K562 (cell line): Measurements from ENCODE around the gene ABI3BP. TPM values are rescaled to one million over a fixed set of nuclear protein-coding genes. Genes with fewer than 3 reads are reported as not detected.

Source experiments
- ATAC-seq: fragments of 200-7000 bp; cut with Tn5 transposase; 3 replicates; pipeline ENCODE4 v1.9.1; 2020; ENCODE audit warnings: moderate library complexity
- BruUV-seq: library from RNA; stranded (reverse); fragments of 400-500 nt; replicated peaks from 2 replicates; lab custom pipeline; 2021; lab: Mats Ljungman, UMichigan
- CTCF ChIA-PET: fragments of 300-600 bp; formaldehyde crosslinking; extraction: SDS; loops from one replicate; lab custom pipeline; 2021; ENCODE audit warnings: low intra/inter-chr PET ratio; lab: Yijun Ruan, JAX
- POLR2A ChIA-PET: fragments of 300-600, 350-650 bp; sonication (Branson Sonifier 250); formaldehyde crosslinking; extraction: SDS; loops from one replicate; lab custom pipeline; 2021; ENCODE audit warnings: antibody characterized with exemption, inconsistent platforms; lab: Yijun Ruan, JAX
- DNase-seq, 4 experiments: peaks; one replicate each; pipeline versions ENCODE4 v3.0.0 to v3.0.0-alpha.2; 2011 to 2018; ENCODE audit warnings: low spot score in 3 of 4, mixed read lengths in 3 of 4; ENCODE audit errors: extremely low read depth in 1 of 4
- FAIRE-seq: peaks from 2 replicates; lab custom pipeline; 2011; peaks lifted over from hg19 to GRCh38; lab: Jason Lieb, UNC
- H2AFZ ChIP-seq: 2 replicates; pipeline ENCODE4 v1.6.0; 2011; ENCODE audit warnings: low read depth, low read length, control low read depth, inconsistent platforms
- H3K27ac ChIP-seq: fragments of 200-600 bp; 3 replicates; pipeline ENCODE4 v1.8.0; 2011; ENCODE audit warnings: low read depth, mild to moderate bottlenecking, control low read depth, inconsistent platforms, low read length, moderate library complexity, mixed read lengths; ENCODE audit errors: extremely low read depth
- H3K27me3 ChIP-seq, 2 experiments: fragments of 300-600 bp in 1 of 2; 2 replicates in 1 of 2; 3 replicates in 1 of 2; pipeline versions ENCODE4 v1.6.0 to v1.8.0; 2011; ENCODE audit warnings: inconsistent platforms in 2 of 2, low read length in 2 of 2, mild to moderate bottlenecking in 1 of 2, mixed read lengths in 1 of 2, moderate library complexity in 1 of 2; ENCODE audit not compliant: control insufficient read depth in 2 of 2, insufficient read depth in 2 of 2
- H3K36me3 ChIP-seq: fragments of 300-600 bp; 3 replicates; pipeline ENCODE4 v1.8.0; 2011; ENCODE audit warnings: mild to moderate bottlenecking, low read length, inconsistent platforms; ENCODE audit not compliant: control insufficient read depth, insufficient read depth
- H3K4me1 ChIP-seq, 2 experiments: fragments of 200-600 bp in 1 of 2; replicated peaks in 1 of 2; 2 replicates in 1 of 2; 3 replicates in 1 of 2; pipeline versions ENCODE4 v1.5.1 to v1.8.0; 2011; ENCODE audit warnings: inconsistent platforms in 2 of 2, low read length in 2 of 2, mild to moderate bottlenecking in 1 of 2, mixed read lengths in 1 of 2, moderate library complexity in 1 of 2; ENCODE audit not compliant: control insufficient read depth in 2 of 2, insufficient read depth in 2 of 2
- H3K4me2 ChIP-seq: 2 replicates; pipeline ENCODE4 v1.6.1; 2011; ENCODE audit warnings: low read length, control low read depth, inconsistent platforms, mixed read lengths; ENCODE audit not compliant: insufficient read depth
- H3K4me3 ChIP-seq: fragments of 200-600 bp; sonication (generic), shearing (Covaris generic); 2 replicates; pipeline ENCODE4 v1.5.1; 2016; ENCODE audit warnings: control low read depth, inconsistent platforms
- H3K79me2 ChIP-seq: fragments of 200-600 bp; 3 replicates; pipeline ENCODE4 v1.8.0; 2011; ENCODE audit warnings: low read length, inconsistent platforms; ENCODE audit not compliant: control insufficient read depth, insufficient read depth
- H3K9ac ChIP-seq, 2 experiments: 2 replicates each; pipeline versions ENCODE4 v1.6.0 to v1.6.1; 2011; ENCODE audit warnings: low read depth in 2 of 2, low read length in 2 of 2, control low read depth in 1 of 2, inconsistent platforms in 1 of 2, mild to moderate bottlenecking in 1 of 2, mixed read lengths in 1 of 2; ENCODE audit not compliant: insufficient read depth in 1 of 2
- H3K9me1 ChIP-seq: one replicate; pipeline ENCODE4 v1.6.0; 2011; ENCODE audit warnings: inconsistent platforms, mild to moderate bottlenecking, low read length, moderate library complexity; ENCODE audit not compliant: control insufficient read depth, insufficient read depth
- H3K9me3 ChIP-seq: replicated peaks from 2 replicates; pipeline ENCODE4 v1.5.1; 2011; ENCODE audit warnings: low read depth, low read length, inconsistent platforms; ENCODE audit not compliant: control insufficient read depth, insufficient read depth
- H4K20me1 ChIP-seq: replicated peaks from 2 replicates; pipeline ENCODE4 v1.6.1; 2011; ENCODE audit warnings: low read length, inconsistent platforms, mixed read lengths; ENCODE audit not compliant: control insufficient read depth, insufficient read depth
- ARNT ChIP-seq, 2 experiments: fragments of 450-650 bp; IDR thresholded peaks; 2 replicates each; pipeline ENCODE4 v1.6.1; 2016; ENCODE audit warnings: mild to moderate bottlenecking in 1 of 2
- CCNT2 ChIP-seq: IDR thresholded peaks from 2 replicates; pipeline ENCODE4 v1.6.1; 2011; ENCODE audit warnings: borderline replicate concordance, low read depth, mild to moderate bottlenecking, moderate library complexity, mixed read lengths, low read length; ENCODE audit not compliant: insufficient read length; ENCODE audit errors: extremely low read depth
- CREB1 ChIP-seq, 2 experiments: sonication (generic) in 1 of 2; formaldehyde crosslinking in 1 of 2; IDR thresholded peaks; 2 replicates each; pipeline versions ENCODE4 v1.6.1 to v1.8.0; 2012 to 2022; ENCODE audit warnings: inconsistent platforms in 1 of 2, mild to moderate bottlenecking in 1 of 2, missing genetic modification reagents in 1 of 2, moderate library complexity in 1 of 2
- E2F3 ChIP-seq: fragments of 250-450 bp; sonication (Bioruptor Pico); IDR thresholded peaks from 2 replicates; pipeline ENCODE4 v1.4.0; 2020; ENCODE audit warnings: mild to moderate bottlenecking
- FOS ChIP-seq: IDR thresholded peaks from 3 replicates; pipeline ENCODE4 v1.6.1; 2011; ENCODE audit not compliant: insufficient read length; ENCODE audit errors: extremely low read depth
- HLTF ChIP-seq: fragments of 450-650 bp; IDR thresholded peaks from 2 replicates; pipeline ENCODE4 v1.6.1; 2016
- HSF4 ChIP-seq: fragments of 250-450 bp; sonication (Bioruptor Pico); IDR thresholded peaks from 2 replicates; pipeline ENCODE4 v2.1.2; 2022; ENCODE audit warnings: mild to moderate bottlenecking, moderate library complexity, borderline replicate concordance
- MAFF ChIP-seq: IDR thresholded peaks from 2 replicates; pipeline ENCODE4 v1.6.1; 2012; ENCODE audit warnings: low read length, improper control_type of control experiment
- MAFK ChIP-seq: IDR thresholded peaks from 2 replicates; pipeline ENCODE4 v1.6.1; 2011; ENCODE audit warnings: low read length, improper control_type of control experiment
- PCBP1 ChIP-seq: fragments of 200-400 bp; formaldehyde crosslinking; IDR thresholded peaks from 2 replicates; pipeline ENCODE4 v1.6.1; 2018; ENCODE audit warnings: mild to moderate bottlenecking, low read depth, low read length; ENCODE audit not compliant: poor library complexity, severe bottlenecking
- SMAD3 ChIP-seq: fragments of 450-650 bp; formaldehyde crosslinking; conservative IDR thresholded peaks from 2 replicates; pipeline ENCODE4 v1.4.0; 2020; ENCODE audit warnings: mild to moderate bottlenecking
- YBX1 ChIP-seq: fragments of 450-650 bp; IDR thresholded peaks from 2 replicates; pipeline ENCODE4 v1.7.1; 2016; ENCODE audit warnings: mild to moderate bottlenecking
- ZBTB2 ChIP-seq: fragments of 450-650 bp; IDR thresholded peaks from 2 replicates; pipeline ENCODE4 v1.6.1; 2016; ENCODE audit warnings: antibody characterized with exemption
- ZEB2 ChIP-seq: fragments of 450-650 bp; IDR thresholded peaks from 2 replicates; pipeline ENCODE4 v1.6.1; 2016
- ZNF174 ChIP-seq: fragments of 250-450 bp; sonication (Bioruptor Pico); IDR thresholded peaks from 2 replicates; pipeline ENCODE4 v1.4.0; 2020; ENCODE audit warnings: mild to moderate bottlenecking
- WGBS: fragments of 100-300 bp; shearing (Covaris generic); methylation state at CpG from one replicate; pipeline ENCODE4 v1.1.6; 2016; ENCODE audit warnings: low coverage, mixed read lengths; ENCODE audit not compliant: insufficient coverage; ENCODE audit errors: missing lambda C conversion rate; 5-methylcytosine and 5-hydroxymethylcytosine counted together
- in situ Hi-C: fragments of 300-500 bp; cut with MboI; formaldehyde crosslinking; loops from 4 replicates; pipeline ENCODE4 v1.15.0; 2018; ENCODE audit warnings: inconsistent platforms, mixed read lengths
- intact Hi-C: fragments of 100-400 bp; cut with micrococcal nuclease; formaldehyde crosslinking; loops from 2 replicates; pipeline ENCODE4 v1.14.2; 2022
- polyA plus RNA-seq, 8 experiments: library from polyadenylated mRNA; depleted of rRNA in 4 of 8; stranded (reverse) in 5 of 8; unstranded in 3 of 8; fragments of >200 nt; fragmentation: Nextera tagmentation in 2 of 8; fragmentation: Illumina TruSeq in 1 of 8; extraction: Ambion mirVana in 2 of 8; extraction: Trizol in 1 of 8; gene quantifications; 2 replicates each; pipeline versions ENCODE4 v1.2.1 to v1.2.3, GENCODE V29; 2011 to 2014; ENCODE audit warnings: inconsistent platforms in 1 of 8, missing spikeins in 1 of 8
- total RNA-seq, 7 experiments: library from RNA; depleted of rRNA in 6 of 7; stranded (reverse); fragments of >200 nt in 6 of 7; fragmentation: Illumina TruSeq in 2 of 7; extraction: Trizol in 2 of 7; gene quantifications; 2 replicates each; pipeline versions ENCODE4 v1.2.1 to v1.2.3, GENCODE V29; 2011 to 2021; ENCODE audit warnings: low replicate concordance in 1 of 7
- TF ChIP-seq, protein P1 (sequence below): fragments of 450-650 bp; IDR thresholded peaks from one replicate; pipeline ENCODE4 v1.6.1; 2018; ENCODE audit warnings: mild to moderate bottlenecking, moderate library complexity; ENCODE audit not compliant: partially characterized antibody
- TF ChIP-seq, protein P2 (sequence below): fragments of 250-450 bp; sonication (Bioruptor Pico); IDR thresholded peaks from 2 replicates; pipeline ENCODE4 v1.9.0; 2021; ENCODE audit warnings: mild to moderate bottlenecking
- TF ChIP-seq, protein P3 (sequence below): IDR thresholded peaks from 2 replicates; pipeline ENCODE4 v1.6.1; 2014; ENCODE audit warnings: antibody characterized with exemption

Gene ABI3BP
- total and polyA plus RNA-seq, 9 of the 15 experiments (the other 6 are each of a cell fraction or from before 2014, with no cell fraction given): 0.01 to 0.24 (median 0.06) TPM; not detected in 5

DNA sequence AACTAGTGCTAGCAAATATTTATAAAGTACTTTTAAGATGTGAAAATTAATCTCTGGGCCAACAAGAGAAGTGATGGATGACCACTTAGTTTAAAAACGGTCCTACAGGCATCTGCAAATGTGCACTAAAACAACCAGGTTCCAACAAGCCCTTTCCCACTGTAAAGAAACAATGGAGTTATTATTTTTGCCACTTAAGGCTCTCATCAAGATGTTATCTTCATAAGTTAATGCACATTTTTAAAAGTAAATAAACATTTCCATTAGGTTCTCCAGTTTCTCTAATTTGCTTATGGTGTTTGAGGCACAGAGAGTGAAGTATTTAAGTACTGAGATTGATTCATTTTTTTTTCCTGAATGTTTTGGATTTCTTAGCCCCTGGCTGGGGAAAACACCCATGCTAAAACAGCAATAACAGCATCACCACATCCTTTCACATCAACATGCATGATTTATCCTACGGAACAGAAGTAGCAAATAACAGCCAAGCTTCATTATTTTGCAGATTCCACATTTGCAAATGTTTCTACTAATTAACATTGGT is 20.8 kb downstream of the ABI3BP start (continued):
- TF ChIP-seq, protein P1, sequence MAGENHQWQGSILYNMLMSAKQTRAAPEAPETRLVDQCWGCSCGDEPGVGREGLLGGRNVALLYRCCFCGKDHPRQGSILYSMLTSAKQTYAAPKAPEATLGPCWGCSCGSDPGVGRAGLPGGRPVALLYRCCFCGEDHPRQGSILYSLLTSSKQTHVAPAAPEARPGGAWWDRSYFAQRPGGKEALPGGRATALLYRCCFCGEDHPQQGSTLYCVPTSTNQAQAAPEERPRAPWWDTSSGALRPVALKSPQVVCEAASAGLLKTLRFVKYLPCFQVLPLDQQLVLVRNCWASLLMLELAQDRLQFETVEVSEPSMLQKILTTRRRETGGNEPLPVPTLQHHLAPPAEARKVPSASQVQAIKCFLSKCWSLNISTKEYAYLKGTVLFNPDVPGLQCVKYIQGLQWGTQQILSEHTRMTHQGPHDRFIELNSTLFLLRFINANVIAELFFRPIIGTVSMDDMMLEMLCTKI: no peak
- TF ChIP-seq CCNT2: no peak
- no peak for TF ChIP-seq ZNF174 (CRISPR knock-in tag)
- no peak for TF ChIP-seq MAFF
- TF ChIP-seq, protein P2, sequence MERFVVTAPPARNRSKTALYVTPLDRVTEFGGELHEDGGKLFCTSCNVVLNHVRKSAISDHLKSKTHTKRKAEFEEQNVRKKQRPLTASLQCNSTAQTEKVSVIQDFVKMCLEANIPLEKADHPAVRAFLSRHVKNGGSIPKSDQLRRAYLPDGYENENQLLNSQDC (CRISPR knock-in tag): no peak

- no peak for ATAC-seq
- POLR2A ChIA-PET: interaction anchor here (0.6 kb wide), 1 partner anchor 50 kb away, joined by 3 read pairs; no protein-coding TSS in a partner anchor
- TF ChIP-seq ZBTB2 (no peak), HLTF (no peak), MAFK (no peak), E2F3 (CRISPR knock-in tag) (no peak), CREB1 (IDR thresholded peaks at IDR 0.05) (no peak), CREB1 (CRISPR knock-in tag; IDR thresholded peaks at IDR 0.05) (no peak), YBX1 (no peak), HSF4 (CRISPR knock-in tag) (no peak), FOS (no peak), PCBP1 (no peak), ZEB2 (no peak), ARNT (IDR thresholded peaks at IDR 0.05) (no peak), SMAD3 (CRISPR knock-in tag) (no peak)
- TF ChIP-seq, protein P3, sequence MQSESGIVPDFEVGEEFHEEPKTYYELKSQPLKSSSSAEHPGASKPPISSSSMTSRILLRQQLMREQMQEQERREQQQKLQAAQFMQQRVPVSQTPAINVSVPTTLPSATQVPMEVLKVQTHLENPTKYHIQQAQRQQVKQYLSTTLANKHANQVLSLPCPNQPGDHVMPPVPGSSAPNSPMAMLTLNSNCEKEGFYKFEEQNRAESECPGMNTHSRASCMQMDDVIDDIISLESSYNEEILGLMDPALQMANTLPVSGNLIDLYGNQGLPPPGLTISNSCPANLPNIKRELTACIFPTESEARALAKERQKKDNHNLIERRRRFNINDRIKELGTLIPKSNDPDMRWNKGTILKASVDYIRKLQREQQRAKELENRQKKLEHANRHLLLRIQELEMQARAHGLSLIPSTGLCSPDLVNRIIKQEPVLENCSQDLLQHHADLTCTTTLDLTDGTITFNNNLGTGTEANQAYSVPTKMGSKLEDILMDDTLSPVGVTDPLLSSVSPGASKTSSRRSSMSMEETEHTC: no peak
Observed at GRCh38 chr3:100971798-100972197, 21.4 kb downstream of the ABI3BP start.

More at GRCh38 chr3:100971798-100972197, 21.4 kb downstream of the ABI3BP start:
- H3K4me1 ChIP-seq: no peaks in the 10 kb centered on the region
- no peak overlapping the region for H3K4me2 ChIP-seq
- no peak overlapping the region for H3K4me3 ChIP-seq
- no peaks in the 10 kb centered on the region for H3K36me3 ChIP-seq
- no peak for FAIRE-seq
- H3K9ac ChIP-seq: no peak overlapping the region
- no peaks in the 10 kb centered on the region for H4K20me1 ChIP-seq
- H3K79me2 ChIP-seq: no peaks in the 10 kb centered on the region
- intact Hi-C loops (no loop called here), in situ Hi-C loops (no loop called here)
- DNase-seq: no peak
- CTCF ChIA-PET: no interaction called here
- no peaks in the 10 kb centered on the region for H3K27me3 ChIP-seq
- no peak overlapping the region for H3K27ac ChIP-seq
- H2AFZ ChIP-seq: no peak overlapping the region
- no TSS peak for BruUV-seq
- H3K9me1 ChIP-seq: no peaks in the 10 kb centered on the region
- WGBS: 0% methylated on average over 2 of the region's 2 CpGs
- no peaks in the 10 kb centered on the region for H3K9me3 ChIP-seq
